Naive thymus-derived CD8-positive, alpha-beta T cell (primary cell): ENCODE results near the gene ZBTB1. TPM values are rescaled to one million over a fixed set of nuclear protein-coding genes. Genes with fewer than 3 reads are reported as not detected.
"Not testable (repeated sequence)": the region's sequence is repeated elsewhere in the genome, so short reads cannot be mapped to it uniquely, and the experiment has no call there.

ENCODE experiments used
- ATAC-seq, 2 donors: fragments of 150-1000 bp; cut with Tn5 transposase in 1 of 2; sonication (Bioruptor Pico), chemical (Tn5 transposase) in 1 of 2; 1 replicate in 1 of 2; 2 replicates in 1 of 2; pipeline ENCODE4 v1.10.0; 2021; ENCODE audit warnings: mild to moderate bottlenecking in 2 of 2, moderate library complexity in 2 of 2
- POLR2A ChIA-PET: fragments of 350-600 bp; sonication (Branson Sonifier 250); formaldehyde crosslinking; loops from one replicate; lab custom pipeline; 2021; ENCODE audit warnings: antibody characterized with exemption; lab: Charles Lee
- DNase-seq, 10 donors: peaks; one replicate each; pipeline versions ENCODE4 v3.0.0 to v3.0.0-alpha.2; 2020 to 2022
- H3K27ac Mint-ChIP-seq, 10 donors: one replicate each; pipeline ENCODE4 v1.8.0; 2020 to 2022; ENCODE audit warnings: mild to moderate bottlenecking in 10 of 10, mixed read lengths in 10 of 10, moderate library complexity in 4 of 10, inconsistent platforms in 1 of 10
- H3K27me3 Mint-ChIP-seq, 5 donors: one replicate each; pipeline ENCODE4 v1.8.0; 2021 to 2022; ENCODE audit warnings: mixed read lengths in 5 of 5
- H3K36me3 Mint-ChIP-seq, 3 donors: one replicate each; pipeline ENCODE4 v1.8.0; 2020 to 2022; ENCODE audit warnings: mixed read lengths in 3 of 3, mild to moderate bottlenecking in 2 of 3, inconsistent platforms in 1 of 3
- H3K4me1 Mint-ChIP-seq, 4 donors: one replicate each; pipeline ENCODE4 v1.8.0; 2021 to 2022; ENCODE audit warnings: mixed read lengths in 4 of 4
- H3K4me3 Mint-ChIP-seq, 10 donors: one replicate each; pipeline ENCODE4 v1.8.0; 2020 to 2022; ENCODE audit warnings: mild to moderate bottlenecking in 10 of 10, mixed read lengths in 10 of 10, moderate library complexity in 6 of 10, inconsistent platforms in 1 of 10
- H3K9me3 Mint-ChIP-seq, 9 donors: one replicate each; pipeline ENCODE4 v1.8.0; 2020 to 2022; ENCODE audit warnings: mixed read lengths in 9 of 9, mild to moderate bottlenecking in 3 of 9, inconsistent platforms in 1 of 9, moderate library complexity in 1 of 9
- polyA plus RNA-seq, 3 donors: library from polyadenylated mRNA; unstranded; fragments of 300-500 nt; fragmentation: Illumina TruSeq; gene quantifications; one replicate each; pipeline ENCODE4 v1.2.3, GENCODE V29; 2021
- total RNA-seq, 8 experiments: library from RNA in 2 of 8; stranded (reverse) in 2 of 8; gene quantifications; one replicate each; pipeline ENCODE4 v1.2.3 and lab custom pipeline; 2021 to 2026

ZBTB1 gene
- total and polyA plus RNA-seq, 5 experiments from 2014 or later = 38.3 to 88.9 (median 64.4) TPM

DNA sequence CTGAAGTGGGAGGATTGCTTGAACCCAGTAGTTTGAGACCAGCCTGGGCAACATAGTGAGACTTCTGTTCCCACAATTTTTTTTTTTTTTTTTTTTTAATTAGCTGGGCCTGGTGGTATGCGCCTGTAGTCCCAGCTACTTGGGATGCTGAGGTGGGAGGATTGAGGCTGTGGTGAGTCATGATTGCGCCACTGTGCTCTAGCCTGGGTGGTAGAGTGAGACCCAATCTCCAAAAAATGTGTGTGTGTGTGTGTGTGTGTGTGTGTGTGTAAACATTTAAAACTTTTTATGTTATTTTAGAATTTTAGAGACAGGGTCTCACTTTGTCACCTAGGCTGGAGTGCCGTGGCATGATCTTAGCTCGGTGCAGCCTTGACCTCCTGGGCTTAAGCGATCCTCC is 52.0 kb downstream of the ZBTB1 start:
- ATAC-seq (no peak), DNase-seq (no peak)
- Mint-ChIP-seq H3K27me3 (peaks cover 0 to 4% (median 0%) of the 10 kb centered on the region in 5 donors), H3K36me3 (no peaks in the 10 kb centered on the region), H3K27ac (no peak overlapping the region), H3K4me1 (peaks cover 0 to 9% (median 6%) of the 10 kb centered on the region in 4 donors), H3K9me3 (peaks cover 0 to 2% (median 0%) of the 10 kb centered on the region in 9 donors), H3K4me3 (no peak overlapping the region)
- POLR2A ChIA-PET = no interaction called here

DNA sequence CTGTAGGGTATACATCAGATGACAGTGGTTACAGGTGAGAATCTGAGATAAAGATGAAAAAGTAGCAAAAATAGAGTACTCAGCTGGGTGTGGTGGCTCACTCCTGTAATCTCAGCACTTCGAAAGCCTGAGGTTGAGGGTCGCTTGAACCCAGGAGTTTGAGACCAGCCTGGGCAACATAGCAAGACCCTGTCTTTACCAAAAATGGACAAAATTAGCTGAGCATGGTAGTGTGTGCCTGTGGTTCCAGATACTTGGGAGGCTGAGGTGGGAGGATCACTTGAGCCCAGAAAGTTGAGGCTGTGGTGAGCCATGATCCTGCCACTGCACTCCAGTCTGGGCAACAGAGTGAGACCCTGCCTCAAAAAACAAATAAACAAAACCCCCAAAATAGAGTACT is 53.6 kb downstream of the ZBTB1 start:
- H3K27me3 Mint-ChIP-seq, POLR2A ChIA-PET, H3K36me3 Mint-ChIP-seq, ATAC-seq, H3K9me3 Mint-ChIP-seq, H3K27ac Mint-ChIP-seq, DNase-seq, H3K4me3 Mint-ChIP-seq: not testable (repeated sequence)
- peaks cover 0 to 13% (median 8%) of the 10 kb centered on the region in 4 donors for H3K4me1 Mint-ChIP-seq

DNA sequence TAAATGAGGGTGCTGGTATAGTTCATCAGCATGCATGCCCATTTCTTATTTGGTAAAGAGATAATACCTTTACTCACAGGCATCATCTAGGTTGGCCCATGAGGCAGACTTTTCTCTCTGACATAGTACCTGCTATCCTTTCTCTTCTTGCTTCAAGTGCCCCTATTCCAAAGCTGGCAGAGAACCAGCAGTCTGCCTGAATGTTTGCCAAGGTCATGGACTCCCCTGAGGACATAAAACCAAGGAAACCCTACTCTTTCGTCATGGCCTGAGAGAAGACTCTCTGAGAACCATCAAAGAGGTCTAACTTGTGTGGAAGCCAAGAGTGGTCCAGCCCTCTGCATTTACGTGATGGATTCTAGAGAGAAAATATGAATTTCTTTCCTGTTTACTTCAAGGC is 57.1 kb downstream of the ZBTB1 start:
- peaks cover 0 to 2% (median 0%) of the 10 kb centered on the region in 9 donors for H3K9me3 Mint-ChIP-seq
- no peaks in the 10 kb centered on the region for H3K36me3 Mint-ChIP-seq
- H3K27ac Mint-ChIP-seq = no peak overlapping the region
- POLR2A ChIA-PET = no interaction called here
- no peak for DNase-seq
- no peak for ATAC-seq
- H3K4me1 Mint-ChIP-seq = peaks cover 0 to 13% (median 8%) of the 10 kb centered on the region in 4 donors
- no peak overlapping the region for H3K4me3 Mint-ChIP-seq
- peaks cover 0 to 3% (median 0%) of the 10 kb centered on the region in 5 donors for H3K27me3 Mint-ChIP-seq

DNA sequence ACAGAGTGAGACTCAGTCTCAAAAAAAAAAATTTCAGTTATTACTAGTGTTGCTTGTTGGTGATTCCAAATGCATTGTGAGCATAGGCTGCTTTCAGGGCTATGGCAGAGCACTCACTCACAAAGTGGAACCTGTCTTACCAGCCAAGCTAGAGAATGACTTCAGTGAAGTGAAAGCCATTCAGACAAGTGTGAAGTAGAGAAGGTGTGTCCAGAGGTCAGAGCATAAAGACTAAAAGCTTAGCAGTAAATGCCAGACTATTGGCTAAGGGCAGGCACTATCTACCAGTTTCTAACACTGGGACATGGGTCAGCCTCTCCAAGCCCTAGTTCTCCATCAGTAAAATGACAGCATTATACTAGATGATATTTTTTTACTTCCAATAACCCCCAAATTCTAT is 57.9 kb downstream of the ZBTB1 start:
- peaks cover 0 to 4% (median 0%) of the 10 kb centered on the region in 5 donors for H3K27me3 Mint-ChIP-seq
- POLR2A ChIA-PET = no interaction called here
- H3K27ac Mint-ChIP-seq = no peak overlapping the region
- peaks cover 0 to 2% (median 0%) of the 10 kb centered on the region in 9 donors for H3K9me3 Mint-ChIP-seq
- H3K4me3 Mint-ChIP-seq = no peak overlapping the region
- no peak for ATAC-seq
- peaks cover 0 to 13% (median 8%) of the 10 kb centered on the region in 4 donors for H3K4me1 Mint-ChIP-seq
- no peaks in the 10 kb centered on the region for H3K36me3 Mint-ChIP-seq
- DNase-seq = no peak

DNA sequence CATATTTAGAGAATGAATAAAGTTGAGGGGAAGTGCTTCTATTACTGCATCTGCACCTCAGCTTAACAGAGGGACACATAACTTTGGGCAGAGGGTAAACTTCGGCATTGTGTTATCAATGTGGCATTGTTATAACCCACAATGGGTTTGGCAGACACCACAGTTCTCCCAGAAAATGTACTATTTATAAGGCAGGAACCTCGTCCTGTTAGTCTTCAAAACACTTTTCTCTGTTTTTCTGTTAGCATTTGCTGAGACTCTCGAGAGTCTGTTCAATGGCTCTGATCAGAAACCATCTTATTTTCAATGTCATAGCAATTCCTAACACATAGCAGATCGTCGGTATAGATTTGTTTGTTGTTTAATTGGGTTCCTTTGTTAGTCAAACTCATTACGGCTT is 59.1 kb downstream of the ZBTB1 start:
- Mint-ChIP-seq H3K9me3 (no peaks in the 10 kb centered on the region), H3K4me3 (no peak overlapping the region), H3K27me3 (peaks cover 0 to 4% (median 0%) of the 10 kb centered on the region in 5 donors), H3K4me1 (peaks cover 0 to 13% (median 8%) of the 10 kb centered on the region in 4 donors), H3K27ac (no peak overlapping the region), H3K36me3 (no peaks in the 10 kb centered on the region)
- DNase-seq = no peak
- no peak for ATAC-seq
- POLR2A ChIA-PET = no interaction called here

DNA sequence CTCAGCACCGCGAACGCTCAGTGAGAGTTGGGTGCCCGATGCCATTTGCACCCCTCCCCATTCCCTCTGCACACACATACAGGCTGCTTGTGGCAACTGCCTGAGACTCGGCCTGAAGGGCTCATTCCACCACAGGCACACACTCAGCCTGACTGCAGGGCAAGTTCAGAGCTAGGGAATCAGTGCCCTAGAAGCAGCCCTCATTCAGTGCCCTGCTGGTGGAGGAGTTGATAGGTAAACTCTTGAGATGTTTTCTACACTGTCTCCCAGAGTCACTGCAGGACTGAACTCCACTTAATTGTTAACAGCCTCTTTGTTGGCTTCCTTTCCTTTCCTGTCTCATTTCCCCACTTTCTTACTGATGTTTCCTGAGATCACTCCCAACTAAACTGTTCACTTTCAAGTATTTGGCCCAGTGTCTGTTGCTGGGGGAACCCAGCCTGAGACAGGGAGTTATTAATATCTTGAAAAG is 62.1 kb downstream of the ZBTB1 start:
- Mint-ChIP-seq H3K9me3 (no peaks in the 10 kb centered on the region), H3K27ac (no peak overlapping the region), H3K4me1 (peaks cover 0 to 2% (median 1%) of the 10 kb centered on the region in 4 donors), H3K36me3 (no peaks in the 10 kb centered on the region), H3K27me3 (peaks cover 0 to 4% (median 0%) of the 10 kb centered on the region in 5 donors), H3K4me3 (no peak overlapping the region)
- no peak for ATAC-seq
- POLR2A ChIA-PET = no interaction called here
- DNase-seq = no peak

DNA sequence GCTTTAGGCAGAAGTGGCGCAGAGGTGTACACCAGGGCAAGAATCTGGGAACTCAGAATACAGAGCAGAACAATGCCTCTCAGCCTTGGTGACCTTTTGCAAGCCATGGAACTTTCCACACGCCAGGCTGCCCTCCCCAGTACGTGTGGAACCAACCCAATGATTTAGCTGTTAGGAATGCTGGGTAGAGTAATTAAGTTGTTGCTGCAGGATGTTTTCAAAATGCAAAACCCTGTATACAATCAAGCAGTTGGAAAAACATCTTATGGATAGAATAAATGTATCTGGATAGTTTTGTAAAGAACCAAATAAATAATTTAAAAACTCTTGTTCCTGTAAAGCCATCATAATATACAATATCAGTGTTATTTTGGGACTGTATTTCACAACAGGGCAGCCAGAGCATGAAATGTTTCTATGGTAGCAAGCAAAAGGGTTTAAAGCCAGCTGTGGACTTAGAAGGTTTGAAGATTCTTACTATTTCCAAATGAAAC is 64.6 kb downstream of the ZBTB1 start:
- no peak for ATAC-seq
- no peaks in the 10 kb centered on the region for H3K4me1 Mint-ChIP-seq
- H3K27ac Mint-ChIP-seq = no peak overlapping the region
- no peaks in the 10 kb centered on the region for H3K9me3 Mint-ChIP-seq
- H3K27me3 Mint-ChIP-seq = peaks cover 0 to 3% (median 0%) of the 10 kb centered on the region in 5 donors
- POLR2A ChIA-PET = interaction anchor here (0.5 to 0.7 kb wide), 2 partner anchors 62 to 822 kb away, joined by 3 read pairs; no protein-coding TSS in a partner anchor
- DNase-seq = no peak
- H3K36me3 Mint-ChIP-seq = no peaks in the 10 kb centered on the region
- H3K4me3 Mint-ChIP-seq = no peak overlapping the region

DNA sequence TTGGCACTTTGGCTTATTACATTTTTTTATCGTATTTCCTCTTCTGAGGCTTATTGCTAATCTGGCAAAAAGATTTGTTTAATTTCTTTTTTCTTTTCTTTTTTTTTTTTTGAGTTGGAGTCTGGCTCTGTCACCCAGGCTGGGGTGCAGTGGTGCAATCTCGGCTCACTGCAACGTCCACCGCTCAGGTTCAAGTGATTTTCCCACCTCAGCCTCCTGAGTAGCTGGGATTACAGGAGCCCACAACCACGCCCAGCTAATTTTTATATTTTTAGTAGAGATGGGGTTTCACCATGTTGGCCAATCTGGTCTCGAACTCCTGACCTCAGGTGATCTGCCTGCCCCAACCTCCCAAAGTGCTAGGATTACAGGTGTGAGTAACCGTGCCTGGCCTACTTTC is 65.1 kb downstream of the ZBTB1 start:
- H3K27ac Mint-ChIP-seq, DNase-seq, H3K27me3 Mint-ChIP-seq, H3K4me1 Mint-ChIP-seq, ATAC-seq, H3K9me3 Mint-ChIP-seq, H3K36me3 Mint-ChIP-seq, H3K4me3 Mint-ChIP-seq: not testable (repeated sequence)
- POLR2A ChIA-PET = interaction anchor here (0.5 to 0.7 kb wide), 3 partner anchors 43 to 822 kb away, joined by 3 to 4 read pairs (median 3); no protein-coding TSS in a partner anchor

DNA sequence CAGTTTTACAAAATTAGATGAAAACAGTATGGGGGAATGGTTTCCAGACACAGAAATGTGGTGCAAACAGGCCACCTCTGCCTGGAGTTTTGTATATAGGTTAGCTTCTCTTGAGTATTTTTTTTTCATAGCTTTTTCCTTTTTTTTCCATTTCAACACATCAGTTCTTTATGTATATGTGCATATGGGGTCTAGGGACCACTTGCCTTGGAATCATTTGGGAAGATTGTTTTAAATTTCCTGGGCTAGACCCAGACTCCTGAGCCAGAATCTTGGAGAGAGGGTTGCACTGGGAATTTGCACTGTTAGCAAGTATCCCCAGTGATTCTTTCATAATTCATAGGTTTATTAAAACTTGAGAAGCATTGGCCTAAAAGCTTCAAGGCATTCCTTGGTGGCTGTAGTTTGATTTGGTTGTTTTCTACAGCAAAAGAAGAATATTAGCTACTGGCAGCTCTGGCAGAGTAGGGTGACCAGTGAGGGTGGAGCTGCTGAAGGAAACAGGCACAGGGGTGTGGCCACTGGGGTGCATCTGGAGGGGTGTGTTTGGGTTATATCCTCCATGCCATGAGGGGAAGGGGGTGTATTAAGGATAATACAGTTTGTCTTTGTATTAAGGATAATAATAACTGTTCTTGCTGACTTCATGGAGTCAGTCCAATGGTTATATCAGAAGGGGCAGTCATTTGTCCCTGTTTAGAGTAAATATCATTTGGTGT is 68.0 kb downstream of the ZBTB1 start:
- H3K9me3 Mint-ChIP-seq = no peaks in the 10 kb centered on the region
- no peak overlapping the region for H3K27ac Mint-ChIP-seq
- DNase-seq (no peak), ATAC-seq (no peak)
- H3K4me3 Mint-ChIP-seq = no peak overlapping the region
- H3K4me1 Mint-ChIP-seq = no peaks in the 10 kb centered on the region
- H3K36me3 Mint-ChIP-seq = no peaks in the 10 kb centered on the region
- H3K27me3 Mint-ChIP-seq = no peaks in the 10 kb centered on the region
- POLR2A ChIA-PET = no interaction called here

DNA sequence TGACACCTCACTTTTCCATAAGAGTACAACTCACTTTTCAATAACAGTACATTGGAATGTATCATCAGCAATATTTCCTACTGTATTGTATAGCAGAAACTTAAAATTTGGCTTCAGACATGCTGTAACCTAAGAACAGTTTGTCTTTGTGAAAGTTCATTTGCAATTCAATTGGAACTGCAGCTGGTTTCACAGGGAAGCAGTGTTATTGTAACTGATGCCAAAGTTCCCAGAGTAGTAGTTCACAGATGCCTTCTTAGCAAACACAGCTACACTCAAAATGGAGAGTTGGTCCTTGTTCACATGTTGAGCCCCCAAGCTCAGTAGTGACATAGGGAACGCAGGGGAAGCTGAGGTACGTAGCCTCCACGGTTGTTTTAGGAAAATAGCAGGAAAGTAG is 68.5 kb downstream of the ZBTB1 start:
- no peaks in the 10 kb centered on the region for H3K4me1 Mint-ChIP-seq
- ATAC-seq = no peak
- no peaks in the 10 kb centered on the region for H3K9me3 Mint-ChIP-seq
- H3K27me3 Mint-ChIP-seq = no peaks in the 10 kb centered on the region
- H3K4me3 Mint-ChIP-seq = no peak overlapping the region
- no peak overlapping the region for H3K27ac Mint-ChIP-seq
- POLR2A ChIA-PET = interaction anchor here (1.1 kb wide), 1 partner anchor 11 kb away, joined by 6 read pairs; no protein-coding TSS in a partner anchor
- H3K36me3 Mint-ChIP-seq = no peaks in the 10 kb centered on the region
- no peak for DNase-seq

Other genes starting within 250 kb of the ZBTB1 start
- under 1 TPM; 0.29 to 0.41 TPM for gene ESR2, start 210.4 kb upstream of the ZBTB1 start, total RNA-seq
- under 1 TPM in 1 of 3 donors, not detected in 2; 0.16 TPM for gene ESR2, start 210.4 kb upstream of the ZBTB1 start, polyA plus RNA-seq
- gene MTHFD1, start 116.4 kb upstream of the ZBTB1 start, total RNA-seq = 10 to 100 TPM; 32.6 to 38.6 TPM
- gene MTHFD1, start 116.4 kb upstream of the ZBTB1 start, polyA plus RNA-seq = 10 to 100 TPM; 34.9 to 44.2 (median 41.2) TPM
- gene AKAP5, start 39.3 kb upstream of the ZBTB1 start, total RNA-seq = under 1 TPM; 0.23 to 0.49 TPM
- gene AKAP5, start 39.3 kb upstream of the ZBTB1 start, polyA plus RNA-seq = under 1 TPM; 0.05 to 0.38 (median 0.07) TPM
- gene ZBTB25, start 932 bp upstream of the ZBTB1 start, total RNA-seq = 10 to 100 TPM; 65.7 to 69.7 TPM
- 10 to 100 TPM; 20.6 to 38.2 (median 24.3) TPM for gene ZBTB25, start 932 bp upstream of the ZBTB1 start, polyA plus RNA-seq
- gene HSPA2, start 36.0 kb downstream of the ZBTB1 start, total RNA-seq = 1 to 10 TPM; 2.3 TPM
- gene HSPA2, start 36.0 kb downstream of the ZBTB1 start, polyA plus RNA-seq = 1 to 10 TPM in 1 of 3 donors, under 1 TPM in 1, not detected in 1; 0.30 to 1.2 TPM
- gene PPP1R36, start 45.2 kb downstream of the ZBTB1 start, total RNA-seq = not detected
- gene PPP1R36, start 45.2 kb downstream of the ZBTB1 start, polyA plus RNA-seq = not detected
- 1 to 10 TPM in 1 of 2 experiments, under 1 TPM in 1; 0.55 to 1.4 TPM for gene PLEKHG3, start 199.7 kb downstream of the ZBTB1 start, total RNA-seq
- 10 to 100 TPM in 1 of 3 donors, 1 to 10 TPM in 2; 1.2 to 12.2 (median 1.6) TPM for gene PLEKHG3, start 199.7 kb downstream of the ZBTB1 start, polyA plus RNA-seq